Loucy (cell line): Measurements from ENCODE around the gene MED29.

Experiments used
- H2AFZ ChIP-seq: fragments of 200-600 bp; sonication (generic); 2 replicates; pipeline ENCODE4 v1.6.0; 2016; ENCODE audit warnings: antibody characterized with exemption, mild to moderate bottlenecking, low read length, moderate library complexity
- H3F3A ChIP-seq: fragments of 200-600 bp; 2 replicates; pipeline ENCODE4 v1.6.0; 2016; ENCODE audit warnings: antibody characterized with exemption, low read depth, mild to moderate bottlenecking
- H3K27me3 ChIP-seq: fragments of 200-600 bp; sonication (generic); 2 replicates; pipeline ENCODE4 v1.6.1; 2014; ENCODE audit warnings: low read length, mild to moderate bottlenecking; ENCODE audit not compliant: insufficient read depth, poor library complexity, severe bottlenecking
- H3K36me3 ChIP-seq: fragments of 200-600 bp; sonication (generic); 2 replicates; pipeline ENCODE4 v1.6.1; 2016; ENCODE audit warnings: low read length; ENCODE audit not compliant: insufficient read depth
- H3K4me1 ChIP-seq: fragments of 200-600 bp; sonication (generic); 2 replicates; pipeline ENCODE4 v1.5.1; 2014; ENCODE audit warnings: low read length, mild to moderate bottlenecking; ENCODE audit not compliant: insufficient read depth, poor library complexity, severe bottlenecking
- H3K4me2 ChIP-seq: fragments of 200-600 bp; sonication (generic); 2 replicates; pipeline ENCODE4 v1.6.0; 2014; ENCODE audit warnings: antibody characterized with exemption, low read length, low read depth, mild to moderate bottlenecking; ENCODE audit not compliant: poor library complexity, severe bottlenecking
- H3K4me3 ChIP-seq: fragments of 200-600 bp; sonication (generic); 2 replicates; pipeline ENCODE4 v1.5.1; 2014; ENCODE audit warnings: low read length, mild to moderate bottlenecking, mixed read lengths; ENCODE audit not compliant: poor library complexity, severe bottlenecking
- H3K79me2 ChIP-seq: fragments of 200-600 bp; sonication (generic); 2 replicates; pipeline ENCODE4 v1.6.1; 2014; ENCODE audit warnings: low read length; ENCODE audit not compliant: insufficient read depth
- H3K9ac ChIP-seq: fragments of 200-600 bp; sonication (generic); 2 replicates; pipeline ENCODE4 v1.6.0; 2014; ENCODE audit warnings: mild to moderate bottlenecking, low read depth, low read length, moderate library complexity; ENCODE audit not compliant: poor library complexity, severe bottlenecking
- H3K9me2 ChIP-seq: fragments of 200-600 bp; sonication (generic); replicated peaks from 2 replicates; pipeline ENCODE4 v1.6.1; 2016; ENCODE audit warnings: low read depth, low read length, mixed read lengths
- H3K9me3 ChIP-seq: fragments of 200-600 bp; sonication (generic); 2 replicates; pipeline ENCODE4 v1.6.1; 2014; ENCODE audit warnings: mild to moderate bottlenecking, antibody characterized with exemption, low read length, low read depth; ENCODE audit not compliant: insufficient read depth
- H4K20me1 ChIP-seq: fragments of 200-600 bp; sonication (generic); 2 replicates; pipeline ENCODE4 v1.6.0; 2014; ENCODE audit warnings: antibody characterized with exemption, low read length, mild to moderate bottlenecking; ENCODE audit not compliant: insufficient read depth, poor library complexity, severe bottlenecking
- CTCF ChIP-seq: fragments of 200-600 bp; sonication (generic); conservative IDR thresholded peaks from 2 replicates; pipeline ENCODE4 v1.5.1; 2014; ENCODE audit warnings: mild to moderate bottlenecking, antibody characterized with exemption, low read length
- EZH2phosphoT487 ChIP-seq: fragments of 200-600 bp; IDR thresholded peaks from 2 replicates; pipeline ENCODE4 v1.6.1; 2018; ENCODE audit warnings: antibody characterized with exemption, mild to moderate bottlenecking, moderate library complexity, borderline replicate concordance

Gene MED29

GRCh38 chr19:39415111-39416046 lies 24.2 kb downstream of the MED29 start:
- Histone ChIP-seq H3K79me2 (peaks cover 53% of the 10 kb centered on the region), H3K4me2 (peak overlapping the region; percentile 80), H3K9me3 (no peaks in the 10 kb centered on the region), H2AFZ (no peak overlapping the region), H3K9me2 (no peaks in the 10 kb centered on the region), H3K4me3 (peak overlapping the region; percentile 90), H4K20me1 (peaks cover 28% of the 10 kb centered on the region), H3F3A (no peaks in the 10 kb centered on the region), H3K4me1 (peaks cover 31% of the 10 kb centered on the region), H3K27me3 (peaks cover 5% of the 10 kb centered on the region), H3K36me3 (peaks cover 8% of the 10 kb centered on the region; the same call in 1 of the 2 replicates), H3K9ac (peak overlapping the region; percentile 98)
- TF ChIP-seq CTCF, result 0 out of 2 replicates have a peak, but pooled peaks have one; percentile 25
- TF ChIP-seq EZH2phosphoT487, result no peak

- TF ChIP-seq CTCF (no peak), EZH2phosphoT487 (no peak)
- H3K9ac ChIP-seq, result no peak overlapping the region
- H3K79me2 ChIP-seq, result peaks cover 44% of the 10 kb centered on the region
- H3K4me2 ChIP-seq, result peak overlapping the region; percentile 80
- peaks cover 8% of the 10 kb centered on the region; the same call in 1 of the 2 replicates for H3K36me3 ChIP-seq
- no peaks in the 10 kb centered on the region for H3K9me3 ChIP-seq
- H3K27me3 ChIP-seq, result peaks cover 5% of the 10 kb centered on the region
- H3K4me1 ChIP-seq, result peaks cover 21% of the 10 kb centered on the region
- no peaks in the 10 kb centered on the region for H3F3A ChIP-seq
- peaks cover 28% of the 10 kb centered on the region for H4K20me1 ChIP-seq
- no peaks in the 10 kb centered on the region for H3K9me2 ChIP-seq
- H2AFZ ChIP-seq, result no peak overlapping the region
- no peak overlapping the region for H3K4me3 ChIP-seq
Observed at GRCh38 chr19:39416152-39417120, 25.3 kb downstream of the MED29 start.

- Histone ChIP-seq H4K20me1 (peaks cover 28% of the 10 kb centered on the region), H3K9me3 (no peaks in the 10 kb centered on the region), H3K4me1 (peaks cover 18% of the 10 kb centered on the region), H3K4me3 (no peak overlapping the region), H3K9ac (no peak overlapping the region), H3K27me3 (peaks cover 5% of the 10 kb centered on the region), H2AFZ (no peak overlapping the region), H3K36me3 (peaks cover 10% of the 10 kb centered on the region; the same call in 1 of the 2 replicates), H3K79me2 (peaks cover 44% of the 10 kb centered on the region), H3F3A (no peaks in the 10 kb centered on the region), H3K4me2 (no peak overlapping the region), H3K9me2 (no peaks in the 10 kb centered on the region)
- no peak for TF ChIP-seq EZH2phosphoT487
- no peak for TF ChIP-seq CTCF
Observed at GRCh38 chr19:39417463-39418181, 26.4 kb downstream of the MED29 start.
